Epithelial cell of proximal tubule (primary cell): Measurements from ENCODE around the gene UGT3A2. TPM values are rescaled to one million over a fixed set of nuclear protein-coding genes. Genes with fewer than 3 reads are reported as not detected.

Experiments
- DNase-seq: peaks from one replicate; pipeline ENCODE4 v3.0.0-alpha.2; 2011; ENCODE audit warnings: low read depth
- H3K4me3 ChIP-seq: 2 replicates; pipeline ENCODE4 v1.5.1; 2011; ENCODE audit warnings: low read depth, mild to moderate bottlenecking, low read length
- total RNA-seq: library from RNA; depleted of rRNA; stranded (reverse); fragments of >200 nt; gene quantifications from 2 replicates; pipeline ENCODE4 v1.2.3, GENCODE V29; 2015
- TF ChIP-seq, protein P1 (sequence below): conservative IDR thresholded peaks from 2 replicates; pipeline ENCODE4 v1.5.1; 2012; ENCODE audit warnings: low read depth, mild to moderate bottlenecking, low read length

The UGT3A2 gene
- total RNA-seq, 1 donor from 2014 or later: not detected

DNA sequence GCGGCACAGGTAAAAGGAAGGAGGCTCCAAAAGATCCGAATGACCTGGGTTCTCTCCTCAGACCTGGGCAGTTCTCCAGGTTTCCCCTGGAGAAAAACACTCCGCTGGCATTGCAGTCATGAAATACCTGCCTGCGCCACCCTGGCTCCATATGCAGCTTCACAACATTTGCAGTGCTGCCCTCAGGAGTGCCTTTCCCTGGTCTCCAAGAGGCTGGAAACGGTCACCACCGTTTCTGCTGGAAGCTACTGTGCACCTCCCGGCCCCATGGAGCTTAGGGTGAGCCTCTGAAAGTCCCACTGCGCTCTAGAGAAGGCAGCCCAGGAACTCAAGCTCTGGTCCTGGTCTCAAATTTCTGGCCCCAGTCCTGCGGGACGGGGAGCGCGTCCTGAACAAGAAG is 76.2 kb downstream of the UGT3A2 start:
- H3K4me3 ChIP-seq: peak overlapping the region; percentile 56
- TF ChIP-seq, protein P1, sequence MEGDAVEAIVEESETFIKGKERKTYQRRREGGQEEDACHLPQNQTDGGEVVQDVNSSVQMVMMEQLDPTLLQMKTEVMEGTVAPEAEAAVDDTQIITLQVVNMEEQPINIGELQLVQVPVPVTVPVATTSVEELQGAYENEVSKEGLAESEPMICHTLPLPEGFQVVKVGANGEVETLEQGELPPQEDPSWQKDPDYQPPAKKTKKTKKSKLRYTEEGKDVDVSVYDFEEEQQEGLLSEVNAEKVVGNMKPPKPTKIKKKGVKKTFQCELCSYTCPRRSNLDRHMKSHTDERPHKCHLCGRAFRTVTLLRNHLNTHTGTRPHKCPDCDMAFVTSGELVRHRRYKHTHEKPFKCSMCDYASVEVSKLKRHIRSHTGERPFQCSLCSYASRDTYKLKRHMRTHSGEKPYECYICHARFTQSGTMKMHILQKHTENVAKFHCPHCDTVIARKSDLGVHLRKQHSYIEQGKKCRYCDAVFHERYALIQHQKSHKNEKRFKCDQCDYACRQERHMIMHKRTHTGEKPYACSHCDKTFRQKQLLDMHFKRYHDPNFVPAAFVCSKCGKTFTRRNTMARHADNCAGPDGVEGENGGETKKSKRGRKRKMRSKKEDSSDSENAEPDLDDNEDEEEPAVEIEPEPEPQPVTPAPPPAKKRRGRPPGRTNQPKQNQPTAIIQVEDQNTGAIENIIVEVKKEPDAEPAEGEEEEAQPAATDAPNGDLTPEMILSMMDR: no peak
- DNase-seq: peak; percentile 4

DNA sequence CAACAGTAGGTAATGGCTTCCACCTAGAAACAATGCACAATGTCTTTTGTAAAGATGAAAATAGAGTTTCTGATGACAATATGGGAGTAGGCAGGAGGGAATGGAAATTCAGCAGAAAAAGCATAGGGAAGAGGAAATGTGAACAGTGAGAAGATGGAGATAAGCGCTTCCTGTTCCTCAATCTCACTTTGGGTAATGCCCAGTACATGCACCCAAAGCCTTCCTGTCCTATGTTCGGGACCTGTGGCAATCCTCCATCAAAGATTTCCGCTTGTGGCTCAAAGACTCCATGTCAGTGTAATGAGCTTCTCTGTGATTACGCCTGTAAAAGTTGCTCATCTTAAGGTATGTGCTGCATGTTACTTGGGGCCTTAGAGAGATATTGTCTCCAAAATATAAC is 78.2 kb downstream of the UGT3A2 start:
- no peak overlapping the region for H3K4me3 ChIP-seq
- TF ChIP-seq, protein P1: no peak
- no peak for DNase-seq

- peak; percentile 33 for DNase-seq
- H3K4me3 ChIP-seq: peak overlapping the region; percentile 28
- TF ChIP-seq, protein P1: no peak
These were observed 78.9 kb downstream of the UGT3A2 start for GRCh38 chr5:35987776-35988175.

Other genes starting within 250 kb of the UGT3A2 start
- 0.12 and 1.6 TPM in 2 replicates for gene IL7R, start 210.0 kb downstream of the UGT3A2 start, total RNA-seq
- gene CAPSL, start 128.3 kb downstream of the UGT3A2 start, total RNA-seq: not detected in 2 replicates
- gene UGT3A1, start 75.5 kb downstream of the UGT3A2 start, total RNA-seq: 0.12 TPM in 1 of 2 replicates, not detected in the other
- 2.7 and 4.1 TPM in 2 replicates for gene LMBRD2, start 85.0 kb upstream of the UGT3A2 start, total RNA-seq
- gene SKP2, start 85.2 kb upstream of the UGT3A2 start, total RNA-seq: 25.2 and 44.3 TPM in 2 replicates
- 16.6 and 27.1 TPM in 2 replicates for gene NADK2, start 175.0 kb upstream of the UGT3A2 start, total RNA-seq
- gene RANBP3L, start 235.0 kb upstream of the UGT3A2 start, total RNA-seq: not detected in 2 replicates